Cerebellar nuclear complex (tissue), 1 donor: ENCODE results near the gene TAS2R60.
"Not testable (repeated sequence)": the region's sequence is repeated elsewhere in the genome, so short reads cannot be mapped to it uniquely, and the experiment has no call there.

Experiments
- DNase-seq, 2 experiments: peaks; one replicate each; lab custom pipeline; 2025; lab: John Stamatoyannopoulos, UW

TAS2R60 gene

GRCh38 chr7:143477501-143478150, 34.4 kb downstream of the TAS2R60 start, which contains the start of gene TAS2R41:
TAS2R41 (plus strand) TSS chr7:143477873; CDS start chr7:143477873, 0 bp downstream.
- DNase-seq: no peak

GRCh38 chr7:143479055-143479766, 36.0 kb downstream of the TAS2R60 start:
- no peak for DNase-seq

- no peak for DNase-seq
Observed at GRCh38 chr7:143480501-143480900, 37.2 kb downstream of the TAS2R60 start.

GRCh38 chr7:143484119-143484518, 40.9 kb downstream of the TAS2R60 start:
- no peak for DNase-seq

GRCh38 chr7:143485094-143485493, 41.8 kb downstream of the TAS2R60 start:
- no peak for DNase-seq

- no peak for DNase-seq
Observed at GRCh38 chr7:143485500-143485899, 42.2 kb downstream of the TAS2R60 start.

GRCh38 chr7:143486266-143486665, 43.0 kb downstream of the TAS2R60 start:
- not testable (repeated sequence) for DNase-seq

GRCh38 chr7:143487061-143487460, 43.8 kb downstream of the TAS2R60 start:
- DNase-seq: no peak

GRCh38 chr7:143487566-143487965, 44.3 kb downstream of the TAS2R60 start:
- DNase-seq: no peak

GRCh38 chr7:143490717-143491306, 47.6 kb downstream of the TAS2R60 start:
- DNase-seq: no peak

GRCh38 chr7:143492043-143492471, 48.8 kb downstream of the TAS2R60 start:
- DNase-seq: no peak

- no peak for DNase-seq
Observed at GRCh38 chr7:143492799-143493739, 49.8 kb downstream of the TAS2R60 start.

- no peak for DNase-seq
Observed at GRCh38 chr7:143493751-143494150, 50.5 kb downstream of the TAS2R60 start.
